C4-2B (cell line): ENCODE data around the gene CHN1.

Source experiments
- CTCF ChIP-seq: fragments of 450-650 bp; conservative IDR thresholded peaks from 2 replicates; pipeline ENCODE4 v1.5.1; 2017; ENCODE audit warnings: mild to moderate bottlenecking
- ZFX ChIP-seq: fragments of 450-650 bp; IDR thresholded peaks from 2 replicates; pipeline ENCODE4 v1.6.1; 2017

- TF ChIP-seq CTCF: no peak
- no peak for TF ChIP-seq ZFX
Measured at GRCh38 chr2:174979996-174980395, 25.2 kb downstream of the CHN1 start.
